SK-N-SH treated with all-trans-retinoic acid at 6 μM for 48 hours (cell line): Measurements from ENCODE around the gene OPA3.

ENCODE experiments used
- TOX ChIP-seq: fragments of 250-450 bp; sonication (Bioruptor Pico); IDR thresholded peaks from 2 replicates; pipeline ENCODE4 v1.8.0; 2021; ENCODE audit warnings: mild to moderate bottlenecking, moderate library complexity, borderline replicate concordance
- ZFP30 ChIP-seq: fragments of 450-650 bp; formaldehyde crosslinking; IDR thresholded peaks from 2 replicates; pipeline ENCODE4 v1.5.0; 2022; ENCODE audit warnings: mild to moderate bottlenecking, moderate library complexity
- TF ChIP-seq, protein P1 (sequence below): fragments of 250-450 bp; sonication (Bioruptor Pico); IDR thresholded peaks from 2 replicates; pipeline ENCODE4 v1.5.0; 2020; ENCODE audit warnings: mild to moderate bottlenecking, moderate library complexity
- TF ChIP-seq, protein P2 (sequence below): fragments of 250-450 bp; sonication (Bioruptor Pico); IDR thresholded peaks from 2 replicates; pipeline ENCODE4 v1.5.1; 2020; ENCODE audit warnings: low read depth, mild to moderate bottlenecking, moderate library complexity
- TF ChIP-seq, protein P3 (sequence below): fragments of 250-450 bp; sonication (Bioruptor Pico); IDR thresholded peaks from 2 replicates; pipeline ENCODE4 v1.8.0; 2021; ENCODE audit warnings: low read depth, mild to moderate bottlenecking, moderate library complexity, borderline replicate concordance

DNA sequence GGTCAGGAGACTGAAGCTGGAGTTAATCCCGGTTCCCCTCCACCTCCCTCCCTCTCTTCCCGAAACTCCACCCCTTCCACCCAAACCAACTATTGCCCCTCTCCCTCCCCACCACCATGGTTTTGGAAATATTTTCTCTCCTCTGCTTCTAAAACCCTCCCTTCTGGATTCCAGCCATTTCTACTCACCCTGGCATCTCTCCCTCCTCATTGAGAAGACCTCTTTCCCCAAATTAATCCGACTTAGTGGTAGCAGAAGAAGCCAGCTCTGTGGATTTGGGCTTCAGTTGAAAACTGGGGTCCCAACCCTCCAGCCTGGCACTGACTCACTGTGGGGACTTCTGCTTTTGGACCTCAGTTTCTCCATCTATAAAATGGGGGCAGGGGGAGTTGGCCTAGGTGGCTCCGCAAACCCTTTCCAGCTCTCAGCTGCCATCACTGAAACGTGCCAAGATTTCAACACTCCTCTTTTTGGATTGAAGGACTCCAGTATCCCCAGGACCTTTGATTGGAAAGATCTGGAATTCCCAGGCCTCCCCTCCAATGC is 15.8 kb upstream of the OPA3 start:
- TF ChIP-seq, protein P1, sequence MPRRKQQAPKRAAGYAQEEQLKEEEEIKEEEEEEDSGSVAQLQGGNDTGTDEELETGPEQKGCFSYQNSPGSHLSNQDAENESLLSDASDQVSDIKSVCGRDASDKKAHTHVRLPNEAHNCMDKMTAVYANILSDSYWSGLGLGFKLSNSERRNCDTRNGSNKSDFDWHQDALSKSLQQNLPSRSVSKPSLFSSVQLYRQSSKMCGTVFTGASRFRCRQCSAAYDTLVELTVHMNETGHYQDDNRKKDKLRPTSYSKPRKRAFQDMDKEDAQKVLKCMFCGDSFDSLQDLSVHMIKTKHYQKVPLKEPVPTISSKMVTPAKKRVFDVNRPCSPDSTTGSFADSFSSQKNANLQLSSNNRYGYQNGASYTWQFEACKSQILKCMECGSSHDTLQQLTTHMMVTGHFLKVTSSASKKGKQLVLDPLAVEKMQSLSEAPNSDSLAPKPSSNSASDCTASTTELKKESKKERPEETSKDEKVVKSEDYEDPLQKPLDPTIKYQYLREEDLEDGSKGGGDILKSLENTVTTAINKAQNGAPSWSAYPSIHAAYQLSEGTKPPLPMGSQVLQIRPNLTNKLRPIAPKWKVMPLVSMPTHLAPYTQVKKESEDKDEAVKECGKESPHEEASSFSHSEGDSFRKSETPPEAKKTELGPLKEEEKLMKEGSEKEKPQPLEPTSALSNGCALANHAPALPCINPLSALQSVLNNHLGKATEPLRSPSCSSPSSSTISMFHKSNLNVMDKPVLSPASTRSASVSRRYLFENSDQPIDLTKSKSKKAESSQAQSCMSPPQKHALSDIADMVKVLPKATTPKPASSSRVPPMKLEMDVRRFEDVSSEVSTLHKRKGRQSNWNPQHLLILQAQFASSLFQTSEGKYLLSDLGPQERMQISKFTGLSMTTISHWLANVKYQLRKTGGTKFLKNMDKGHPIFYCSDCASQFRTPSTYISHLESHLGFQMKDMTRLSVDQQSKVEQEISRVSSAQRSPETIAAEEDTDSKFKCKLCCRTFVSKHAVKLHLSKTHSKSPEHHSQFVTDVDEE: no peak
- TF ChIP-seq, protein P2, sequence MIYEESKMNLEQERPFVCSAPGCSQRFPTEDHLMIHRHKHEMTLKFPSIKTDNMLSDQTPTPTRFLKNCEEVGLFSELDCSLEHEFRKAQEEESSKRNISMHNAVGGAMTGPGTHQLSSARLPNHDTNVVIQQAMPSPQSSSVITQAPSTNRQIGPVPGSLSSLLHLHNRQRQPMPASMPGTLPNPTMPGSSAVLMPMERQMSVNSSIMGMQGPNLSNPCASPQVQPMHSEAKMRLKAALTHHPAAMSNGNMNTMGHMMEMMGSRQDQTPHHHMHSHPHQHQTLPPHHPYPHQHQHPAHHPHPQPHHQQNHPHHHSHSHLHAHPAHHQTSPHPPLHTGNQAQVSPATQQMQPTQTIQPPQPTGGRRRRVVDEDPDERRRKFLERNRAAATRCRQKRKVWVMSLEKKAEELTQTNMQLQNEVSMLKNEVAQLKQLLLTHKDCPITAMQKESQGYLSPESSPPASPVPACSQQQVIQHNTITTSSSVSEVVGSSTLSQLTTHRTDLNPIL (CRISPR knock-in tag): no peak
- TF ChIP-seq ZFP30 (CRISPR knock-in tag) (no peak), TOX (CRISPR knock-in tag) (no peak)
- TF ChIP-seq, protein P3, sequence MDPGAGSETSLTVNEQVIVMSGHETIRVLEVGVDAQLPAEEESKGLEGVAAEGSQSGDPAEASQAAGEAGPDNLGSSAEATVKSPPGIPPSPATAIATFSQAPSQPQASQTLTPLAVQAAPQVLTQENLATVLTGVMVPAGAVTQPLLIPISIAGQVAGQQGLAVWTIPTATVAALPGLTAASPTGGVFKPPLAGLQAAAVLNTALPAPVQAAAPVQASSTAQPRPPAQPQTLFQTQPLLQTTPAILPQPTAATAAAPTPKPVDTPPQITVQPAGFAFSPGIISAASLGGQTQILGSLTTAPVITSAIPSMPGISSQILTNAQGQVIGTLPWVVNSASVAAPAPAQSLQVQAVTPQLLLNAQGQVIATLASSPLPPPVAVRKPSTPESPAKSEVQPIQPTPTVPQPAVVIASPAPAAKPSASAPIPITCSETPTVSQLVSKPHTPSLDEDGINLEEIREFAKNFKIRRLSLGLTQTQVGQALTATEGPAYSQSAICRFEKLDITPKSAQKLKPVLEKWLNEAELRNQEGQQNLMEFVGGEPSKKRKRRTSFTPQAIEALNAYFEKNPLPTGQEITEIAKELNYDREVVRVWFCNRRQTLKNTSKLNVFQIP (CRISPR knock-in tag): no peak
